Colon (tissue), 2 donors: ENCODE measurements around the gene CHAF1B.
"Not testable (repeated sequence)": the region's sequence is repeated elsewhere in the genome, so short reads cannot be mapped to it uniquely, and the experiment has no call there.

Experiments used
- FAIRE-seq: peaks from 2 replicates; lab custom pipeline; 2012; peaks lifted over from hg19 to GRCh38; lab: Jason Lieb, UNC
- donor health status: control.
- donor health status: control.

Gene CHAF1B

GRCh38 chr21:36388835-36389234 lies 3.6 kb downstream of the CHAF1B start:
- no peak for FAIRE-seq

GRCh38 chr21:36391649-36392048 lies 6.5 kb downstream of the CHAF1B start:
- not testable (repeated sequence) for FAIRE-seq

DNA sequence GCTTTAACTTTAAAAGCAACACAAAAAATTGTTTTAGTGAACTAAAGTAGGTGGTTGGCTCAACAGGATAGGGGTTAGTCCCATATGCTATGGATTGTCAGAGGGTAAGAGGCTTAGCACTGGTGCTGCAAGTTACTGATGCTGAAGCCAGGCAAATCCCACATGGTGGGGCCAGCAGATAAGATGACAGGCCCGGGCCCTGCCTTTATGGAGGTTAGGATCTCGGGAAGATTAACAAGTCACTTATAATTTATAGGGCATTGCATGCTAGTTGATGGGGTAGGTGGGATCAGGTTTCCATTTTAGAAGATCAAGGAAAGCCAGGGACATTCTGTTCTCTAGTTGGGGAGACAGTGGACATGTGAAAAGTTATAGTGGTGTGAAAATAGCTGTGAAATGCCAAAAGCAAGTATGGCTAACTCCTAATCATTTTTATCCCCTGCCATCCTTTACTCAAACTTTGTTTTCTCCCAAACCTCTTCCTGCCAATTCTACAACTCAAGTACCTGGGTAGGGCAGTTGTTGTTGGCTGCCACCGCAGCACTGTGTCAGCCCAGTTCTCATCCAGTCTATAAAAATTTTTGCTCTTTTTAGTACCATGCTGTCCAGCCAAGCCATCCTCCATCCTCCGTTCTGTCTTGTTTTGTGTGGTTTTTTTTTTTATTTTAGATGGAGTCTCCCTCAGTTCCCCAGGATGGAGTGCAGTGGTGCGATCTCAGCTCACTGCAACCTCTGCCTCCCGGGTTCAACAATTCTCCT lies 10.3 kb downstream of the CHAF1B start:
- FAIRE-seq: no peak

DNA sequence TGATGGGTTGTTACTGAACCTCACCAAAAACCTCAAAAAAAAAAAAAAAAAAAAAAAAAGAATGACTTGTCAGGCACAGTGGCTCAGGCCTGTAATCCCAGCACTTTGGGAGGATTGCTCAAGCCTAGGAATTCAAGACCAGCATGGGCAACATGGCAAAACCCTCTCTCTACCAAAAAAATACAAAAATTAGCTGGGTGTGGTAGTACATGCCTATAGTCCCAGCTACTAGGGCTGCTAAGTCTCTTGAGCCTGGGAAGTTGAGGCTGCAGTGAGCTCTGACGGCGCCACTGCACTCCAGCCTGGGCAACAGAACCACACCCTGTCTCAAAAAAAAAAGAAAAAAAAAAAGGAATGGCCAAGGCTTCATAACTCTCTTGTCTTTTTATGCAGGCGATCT lies 11.1 kb downstream of the CHAF1B start:
- FAIRE-seq: no peak

DNA sequence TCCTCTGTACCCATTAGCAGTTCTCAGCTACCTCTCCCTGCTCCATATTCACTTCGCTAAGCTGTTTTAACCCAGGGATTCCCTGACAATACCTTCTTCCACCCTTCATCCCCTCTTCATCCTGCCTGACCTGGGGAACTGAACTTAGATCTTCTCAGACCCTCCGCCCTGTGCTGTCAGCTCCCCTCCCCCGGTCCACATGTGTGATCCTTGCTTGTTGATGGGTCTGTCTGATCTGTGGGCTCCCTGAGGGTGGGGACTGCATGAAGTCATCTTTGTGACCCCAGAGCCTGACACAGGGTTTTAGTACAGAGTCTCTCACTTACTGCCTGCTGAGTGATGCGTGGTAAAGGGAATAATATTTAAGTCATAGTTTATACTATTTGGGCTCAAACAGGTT lies 11.8 kb downstream of the CHAF1B start:
- FAIRE-seq: no peak

DNA sequence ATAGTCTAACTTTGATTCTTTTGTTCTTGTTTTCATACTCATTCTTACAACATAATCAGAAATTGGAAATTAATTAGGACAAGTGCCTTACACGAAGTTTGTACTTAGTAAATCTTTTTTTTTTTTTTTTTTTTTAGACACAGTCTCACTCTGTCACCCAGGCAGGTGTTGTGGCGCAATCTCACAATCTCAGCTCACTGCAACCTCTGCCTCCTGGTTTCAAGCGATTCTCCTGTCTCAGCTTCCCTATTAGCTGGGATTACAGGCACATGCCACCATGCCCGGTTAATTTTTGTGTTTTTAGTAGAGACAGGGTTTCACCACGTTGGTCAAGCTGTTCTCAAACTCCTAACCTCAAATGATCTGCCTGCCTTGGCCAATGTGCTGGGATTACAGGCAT lies 12.4 kb downstream of the CHAF1B start:
- FAIRE-seq: no peak

DNA sequence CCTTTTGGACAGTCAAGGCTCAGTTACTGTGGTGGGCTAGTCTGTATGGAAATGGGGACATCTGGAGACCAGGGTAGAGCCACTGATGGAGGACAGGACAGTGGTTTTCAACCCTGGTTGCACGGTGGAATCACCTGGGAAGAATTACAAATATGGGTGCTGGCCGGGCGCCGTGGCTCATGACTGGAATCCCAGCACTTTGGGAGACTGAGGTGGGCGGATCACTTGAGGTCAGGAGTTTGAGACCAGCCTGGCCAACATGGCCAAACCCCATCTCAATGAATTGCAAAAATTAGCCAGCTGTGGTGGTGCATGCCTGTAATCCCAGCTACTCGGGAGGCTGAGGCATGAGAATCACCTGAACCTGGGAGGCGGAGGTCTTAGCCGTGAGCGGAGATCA lies 14.5 kb downstream of the CHAF1B start:
- not testable (repeated sequence) for FAIRE-seq

DNA sequence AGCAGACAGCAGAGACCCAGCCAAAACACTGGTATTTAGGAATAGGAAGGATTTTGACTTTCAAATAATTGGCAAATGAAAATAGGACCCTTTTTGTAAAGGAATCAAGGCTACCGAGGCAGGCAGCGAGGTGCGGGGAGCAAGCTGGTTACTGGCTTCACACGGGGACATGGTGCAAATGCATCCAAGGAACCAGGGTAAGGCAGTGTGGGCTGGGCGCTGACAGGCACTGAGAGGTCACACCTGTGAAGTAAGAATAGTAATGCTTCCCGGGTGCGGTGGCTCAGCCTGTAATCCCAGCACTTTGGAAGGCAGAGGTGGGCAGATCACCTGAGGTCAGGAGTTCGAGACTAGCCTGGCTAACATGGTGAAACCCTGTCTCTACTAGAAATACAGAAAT lies 15.5 kb downstream of the CHAF1B start:
- FAIRE-seq: no peak

DNA sequence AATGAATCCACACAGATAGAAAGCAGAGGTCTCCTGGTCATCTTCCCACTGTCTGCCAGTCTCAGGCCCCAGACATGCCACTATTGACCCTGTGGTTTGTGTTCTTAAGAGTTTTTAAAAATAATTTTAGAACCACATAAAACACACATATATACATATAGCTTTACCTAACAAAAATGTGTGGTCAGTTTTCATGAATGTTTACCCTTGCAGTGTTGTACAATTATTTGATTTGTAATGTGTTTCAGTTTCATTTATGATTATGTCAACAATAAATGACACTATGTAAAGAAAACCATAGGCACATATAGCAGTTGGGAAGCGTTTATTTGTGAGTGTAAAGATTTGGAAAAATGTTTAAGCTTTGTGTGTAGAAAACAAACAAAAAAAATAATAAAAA lies 17.1 kb downstream of the CHAF1B start:
- FAIRE-seq: no peak

- no peak for FAIRE-seq
These were observed 18.5 kb downstream of the CHAF1B start for GRCh38 chr21:36403713-36404112.

DNA sequence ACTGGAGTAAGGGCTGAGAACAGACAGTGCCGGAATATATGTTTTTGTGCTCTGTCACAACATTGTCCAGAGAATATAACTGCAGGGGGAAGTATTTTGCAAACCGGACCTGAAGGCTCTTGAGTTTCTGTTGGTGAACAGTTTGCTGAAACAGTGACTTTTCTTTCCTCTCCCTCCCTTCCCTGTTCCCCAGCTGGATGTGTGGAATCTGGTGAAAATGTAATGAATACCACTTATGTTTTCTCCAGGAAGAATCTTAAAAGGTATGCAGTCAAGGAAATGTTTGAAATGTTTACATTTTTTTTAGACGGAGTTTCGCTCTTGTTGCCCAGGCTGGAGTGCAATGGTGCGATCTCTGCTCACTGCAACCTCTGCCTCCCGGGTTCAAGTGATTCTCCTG lies 23.4 kb downstream of the CHAF1B start:
- FAIRE-seq: no peak

DNA sequence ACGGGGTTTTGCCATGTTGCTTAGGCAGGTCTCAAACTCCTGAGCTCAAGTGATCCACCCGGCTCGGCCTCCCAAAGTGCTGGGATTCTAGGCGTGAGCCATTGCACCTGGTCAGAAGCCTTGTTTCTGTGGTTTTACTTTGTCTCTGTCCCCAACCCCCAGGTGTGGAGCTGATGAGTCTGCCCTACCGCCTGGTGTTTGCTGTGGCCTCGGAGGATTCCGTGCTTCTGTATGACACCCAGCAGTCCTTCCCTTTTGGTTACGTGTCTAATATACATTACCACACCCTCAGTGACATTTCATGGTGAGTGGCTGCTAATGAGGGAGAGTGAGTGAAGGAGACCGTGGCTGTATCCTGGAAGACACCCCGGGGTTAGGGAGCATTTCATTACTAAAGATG lies 26.1 kb downstream of the CHAF1B start:
- no peak for FAIRE-seq

DNA sequence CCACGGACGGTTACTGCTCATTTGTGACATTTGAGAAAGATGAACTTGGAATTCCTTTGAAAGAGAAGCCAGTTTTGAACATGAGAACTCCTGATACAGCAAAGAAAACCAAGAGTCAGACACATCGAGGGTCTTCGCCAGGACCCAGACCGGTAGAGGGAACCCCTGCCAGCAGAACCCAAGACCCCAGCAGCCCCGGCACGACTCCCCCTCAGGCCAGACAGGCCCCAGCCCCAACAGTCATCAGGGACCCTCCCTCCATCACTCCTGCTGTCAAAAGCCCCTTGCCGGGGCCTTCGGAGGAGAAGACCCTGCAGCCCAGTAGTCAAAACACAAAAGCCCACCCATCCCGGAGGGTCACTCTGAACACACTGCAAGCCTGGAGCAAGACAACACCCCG lies 27.7 kb downstream of the CHAF1B start:
- no peak for FAIRE-seq

GRCh38 chr21:36415375-36415774 lies 30.2 kb downstream of the CHAF1B start:
- no peak for FAIRE-seq

DNA sequence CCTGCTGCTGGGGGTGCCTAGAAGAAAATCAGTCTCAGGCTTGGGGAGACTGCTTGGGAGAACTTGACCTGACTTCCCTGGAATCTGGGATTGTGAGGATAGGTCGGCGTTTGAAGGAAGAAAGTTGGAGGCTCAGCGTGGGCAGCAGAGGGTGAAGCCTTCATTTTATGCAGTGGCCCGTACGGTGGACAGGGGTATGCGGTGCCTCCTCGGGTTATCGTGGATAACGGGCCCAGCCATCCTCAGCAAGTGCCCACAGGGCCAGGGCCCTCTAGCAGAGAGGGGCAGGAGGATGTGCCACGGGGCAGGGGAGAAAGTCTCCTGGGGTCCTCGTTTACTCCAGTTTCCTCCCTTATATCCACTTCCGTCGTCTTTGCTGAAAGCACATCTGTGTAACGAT lies 34.0 kb downstream of the CHAF1B start:
- FAIRE-seq: no peak

GRCh38 chr21:36419996-36420395 lies 34.8 kb downstream of the CHAF1B start:
- no peak for FAIRE-seq

DNA sequence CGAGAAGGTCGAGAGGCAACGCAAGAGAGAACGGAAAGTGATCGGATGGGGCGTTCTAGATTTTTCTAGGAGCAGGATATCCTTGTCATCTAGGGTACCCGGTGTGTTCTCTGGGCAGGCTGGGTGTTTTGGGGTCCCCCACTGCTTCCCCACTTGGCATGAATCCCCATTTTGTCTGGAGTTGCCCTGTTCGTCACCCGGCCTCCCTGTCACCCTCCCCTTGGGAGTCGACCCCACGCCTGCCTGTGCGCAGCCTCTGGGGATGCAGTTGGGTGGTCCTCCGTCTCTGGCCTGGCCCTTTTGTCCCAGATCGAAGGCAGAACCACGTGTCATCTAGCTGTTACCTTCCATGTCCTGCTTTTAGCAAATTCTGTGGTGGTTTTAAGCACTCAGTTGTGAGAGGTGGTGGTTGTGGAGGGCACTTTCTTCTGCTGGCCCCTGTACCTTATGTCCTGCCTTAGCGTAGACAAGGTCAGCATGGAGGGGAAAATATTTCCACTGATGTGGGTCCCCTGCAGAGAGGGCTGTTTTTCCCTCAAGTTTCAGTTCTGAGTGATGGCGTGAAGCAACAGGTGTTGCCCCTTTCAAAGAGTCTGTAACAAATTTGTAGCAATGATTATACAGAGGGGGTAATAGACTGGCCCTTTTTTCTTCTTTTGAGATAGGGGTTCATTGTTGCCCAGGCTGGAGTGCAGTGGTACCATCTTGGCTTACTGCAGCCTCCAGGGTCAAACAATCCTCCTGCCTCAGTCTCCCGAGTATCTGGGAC lies 35.6 kb downstream of the CHAF1B start:
- no peak for FAIRE-seq

DNA sequence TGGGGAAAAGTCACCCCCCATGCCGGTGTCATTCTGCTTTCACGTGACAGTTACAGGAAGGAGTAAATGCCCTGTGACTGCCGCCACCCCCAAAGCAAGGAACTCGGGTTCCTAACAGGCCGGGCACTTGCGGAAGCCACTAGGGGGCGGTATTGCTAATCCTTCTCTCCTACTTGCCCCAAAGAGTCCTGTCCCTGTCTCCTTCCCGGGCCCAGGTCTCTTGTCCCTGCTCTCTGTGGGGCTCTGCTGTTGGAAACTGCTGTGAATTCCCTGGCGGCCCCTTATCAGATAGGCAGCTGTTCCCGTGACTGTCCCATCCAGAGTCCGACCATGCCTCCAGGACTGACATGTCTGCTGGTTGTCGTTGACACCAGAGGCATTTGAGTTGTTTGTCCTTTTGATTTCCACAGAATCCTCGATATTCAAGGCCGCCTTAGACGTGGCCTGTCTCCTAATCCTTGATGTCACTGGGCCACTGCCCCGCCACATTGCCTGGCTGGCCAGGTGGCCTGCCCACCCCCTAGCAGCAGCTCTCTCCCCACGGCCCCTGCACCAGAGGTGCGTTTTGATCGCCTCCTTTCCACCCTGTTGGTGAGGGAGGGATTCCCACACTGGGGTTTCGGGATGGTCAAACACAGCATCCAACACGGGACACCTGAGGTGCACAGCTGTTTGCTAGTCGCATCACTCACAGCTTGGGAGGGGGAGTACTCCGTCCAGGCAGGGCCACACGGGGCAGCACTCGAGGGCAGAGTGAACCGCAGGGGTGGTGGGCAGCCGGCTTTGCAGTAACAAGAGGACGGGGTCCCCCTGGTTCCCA lies 37.3 kb downstream of the CHAF1B start:
- FAIRE-seq: no peak

DNA sequence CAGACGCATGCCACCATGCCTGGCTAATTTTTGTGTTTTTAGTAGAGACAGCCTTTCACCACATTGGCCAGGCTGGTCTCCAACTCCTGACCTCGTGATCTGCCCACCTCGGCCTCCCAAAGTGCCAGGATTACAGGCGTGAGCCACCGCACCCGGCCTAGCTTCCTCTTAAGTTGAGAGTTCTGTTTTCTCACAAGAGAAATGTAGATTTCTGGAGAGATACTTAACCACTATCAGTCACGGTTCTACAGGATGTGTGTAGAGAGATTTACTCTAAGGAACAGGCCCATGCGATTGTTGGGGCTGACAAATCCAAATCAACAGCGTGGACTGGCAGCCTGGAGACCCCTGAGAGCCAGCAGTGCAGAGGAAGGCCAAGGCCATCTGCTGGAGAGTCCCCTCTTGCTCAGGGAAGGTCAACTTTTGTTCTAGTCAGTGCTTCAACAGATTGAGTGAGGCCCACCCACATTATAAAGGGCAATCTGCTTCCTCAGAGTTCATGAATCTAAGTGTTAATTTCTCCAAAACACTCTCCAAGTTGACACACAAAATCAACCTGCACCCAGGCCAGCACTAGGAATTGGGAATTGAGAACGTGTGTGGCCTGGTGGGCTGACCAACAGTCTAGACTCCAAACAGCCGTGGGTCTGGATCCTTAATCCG lies 38.7 kb downstream of the CHAF1B start:
- FAIRE-seq: no peak

GRCh38 chr21:36424592-36424991 lies 39.4 kb downstream of the CHAF1B start:
- FAIRE-seq: no peak

DNA sequence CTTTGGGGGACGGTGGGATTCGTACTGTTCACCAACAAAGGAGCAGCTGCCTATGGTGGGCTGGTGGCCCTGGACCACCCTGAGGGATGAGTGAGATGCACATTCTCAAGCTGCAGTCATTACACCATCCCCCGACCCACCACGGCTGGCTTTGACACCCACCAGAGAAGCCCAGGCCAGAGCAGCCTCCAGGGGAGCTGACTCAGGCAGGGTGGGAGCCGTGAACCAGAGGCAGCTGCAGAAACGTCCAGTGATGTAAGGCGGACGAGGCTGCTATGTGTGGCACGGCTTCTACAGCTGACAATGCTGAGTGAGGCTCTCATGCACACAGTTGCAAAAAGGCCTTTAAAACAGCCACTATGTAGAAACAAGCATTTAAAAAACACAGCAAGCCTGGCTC lies 40.1 kb downstream of the CHAF1B start:
- FAIRE-seq: no peak

- no peak for FAIRE-seq
These were observed 42.3 kb downstream of the CHAF1B start for GRCh38 chr21:36427502-36427901.
